T-helper 17 cell (primary cell): ENCODE measurements around the gene TNK2. TPM values are rescaled to one million over a fixed set of nuclear protein-coding genes. Genes with fewer than 3 reads are reported as not detected.
"Not testable (repeated sequence)": the region's sequence is repeated elsewhere in the genome, so short reads cannot be mapped to it uniquely, and the experiment has no call there.

Experiments
- ATAC-seq: fragments of 150-1000 bp; cut with Tn5 transposase; 2 replicates; pipeline ENCODE4 v1.10.0; 2021; ENCODE audit warnings: mild to moderate bottlenecking, moderate library complexity
- DNase-seq, 3 donors: peaks; one replicate each; pipeline versions ENCODE4 v3.0.0 to v3.0.0-alpha.2; 2020 to 2021
- H3K9me3 ChIP-seq: one replicate; pipeline ENCODE4 v1.7.0; 2013; ENCODE audit warnings: low read length, mild to moderate bottlenecking; ENCODE audit not compliant: control insufficient read depth, poor library complexity, severe bottlenecking
- H3K27ac Mint-ChIP-seq: one replicate; pipeline ENCODE4 v1.8.0; 2022; ENCODE audit warnings: mild to moderate bottlenecking, moderate library complexity, mixed read lengths
- H3K27me3 Mint-ChIP-seq: one replicate; pipeline ENCODE4 v1.8.0; 2022; ENCODE audit warnings: mixed read lengths
- H3K36me3 Mint-ChIP-seq: one replicate; pipeline ENCODE4 v1.8.0; 2022; ENCODE audit warnings: low read depth, mixed read lengths
- H3K4me1 Mint-ChIP-seq: one replicate; pipeline ENCODE4 v1.8.0; 2022; ENCODE audit warnings: mild to moderate bottlenecking, mixed read lengths
- H3K4me3 Mint-ChIP-seq: one replicate; pipeline ENCODE4 v1.8.0; 2022; ENCODE audit warnings: mild to moderate bottlenecking, moderate library complexity, mixed read lengths
- total RNA-seq, 4 donors: library from RNA in 2 of 4; stranded (reverse) in 2 of 4; gene quantifications; one replicate each; pipeline ENCODE4 v1.2.3 and lab custom pipeline; 2022 to 2026

Gene TNK2
- total RNA-seq, 2 donors from 2014 or later = 123 to 125 TPM

- ATAC-seq, H3K36me3 Mint-ChIP-seq, H3K27ac Mint-ChIP-seq, DNase-seq, H3K4me3 Mint-ChIP-seq, H3K9me3 ChIP-seq, H3K27me3 Mint-ChIP-seq: not testable (repeated sequence)
- H3K4me1 Mint-ChIP-seq = peaks cover 12% of the 10 kb centered on the region
Measured at GRCh38 chr3:195939526-195940470, 31.4 kb upstream of the TNK2 start.

GRCh38 chr3:195933044-195933430 lies 24.7 kb upstream of the TNK2 start:
- H3K36me3 Mint-ChIP-seq, ATAC-seq, H3K27ac Mint-ChIP-seq, H3K4me3 Mint-ChIP-seq, DNase-seq, H3K4me1 Mint-ChIP-seq, H3K9me3 ChIP-seq, H3K27me3 Mint-ChIP-seq: not testable (repeated sequence)

GRCh38 chr3:195932418-195933043 lies 24.2 kb upstream of the TNK2 start:
- Mint-ChIP-seq H3K36me3 (no peaks in the 10 kb centered on the region), H3K27ac (no peak overlapping the region), H3K4me3 (no peak overlapping the region), H3K4me1 (peaks cover 2% of the 10 kb centered on the region), H3K27me3 (no peaks in the 10 kb centered on the region)
- ATAC-seq (no peak), DNase-seq (no peak)
- H3K9me3 ChIP-seq = no peaks in the 10 kb centered on the region

GRCh38 chr3:195931582-195932273 lies 23.4 kb upstream of the TNK2 start:
- DNase-seq (no peak), ATAC-seq (no peak)
- Mint-ChIP-seq H3K4me3 (no peak overlapping the region), H3K36me3 (no peaks in the 10 kb centered on the region), H3K27me3 (no peaks in the 10 kb centered on the region), H3K27ac (no peak overlapping the region), H3K4me1 (peaks cover 2% of the 10 kb centered on the region)
- H3K9me3 ChIP-seq = no peaks in the 10 kb centered on the region

GRCh38 chr3:195929452-195929851 lies 21.1 kb upstream of the TNK2 start:
- H3K4me1 Mint-ChIP-seq = peaks cover 2% of the 10 kb centered on the region
- H3K36me3 Mint-ChIP-seq = no peaks in the 10 kb centered on the region
- DNase-seq (no peak), ATAC-seq (no peak)
- no peaks in the 10 kb centered on the region for H3K9me3 ChIP-seq
- H3K27ac Mint-ChIP-seq = no peak overlapping the region
- no peak overlapping the region for H3K4me3 Mint-ChIP-seq
- H3K27me3 Mint-ChIP-seq = no peaks in the 10 kb centered on the region

GRCh38 chr3:195921334-195921791 lies 13.0 kb upstream of the TNK2 start:
- Mint-ChIP-seq H3K36me3 (peaks cover 2% of the 10 kb centered on the region), H3K27me3 (peaks cover 9% of the 10 kb centered on the region), H3K4me3 (no peak overlapping the region), H3K27ac (no peak overlapping the region), H3K4me1 (peaks cover 9% of the 10 kb centered on the region)
- no peaks in the 10 kb centered on the region for H3K9me3 ChIP-seq
- DNase-seq (no peak), ATAC-seq (no peak)

GRCh38 chr3:195918176-195918575 lies 9.8 kb upstream of the TNK2 start:
- Mint-ChIP-seq H3K27ac (no peak overlapping the region), H3K36me3 (peaks cover 2% of the 10 kb centered on the region), H3K4me1 (peaks cover 16% of the 10 kb centered on the region), H3K27me3 (peaks cover 10% of the 10 kb centered on the region), H3K4me3 (no peak overlapping the region)
- ATAC-seq (no peak), DNase-seq (no peak)
- H3K9me3 ChIP-seq = no peaks in the 10 kb centered on the region

- peaks cover 10% of the 10 kb centered on the region for H3K27me3 Mint-ChIP-seq
- H3K27ac Mint-ChIP-seq = no peak overlapping the region
- DNase-seq = no peak
- ATAC-seq = no peak
- no peak overlapping the region for H3K4me3 Mint-ChIP-seq
- no peaks in the 10 kb centered on the region for H3K9me3 ChIP-seq
- H3K36me3 Mint-ChIP-seq = peaks cover 2% of the 10 kb centered on the region
- peaks cover 16% of the 10 kb centered on the region for H3K4me1 Mint-ChIP-seq
Measured at GRCh38 chr3:195916991-195917390, 8.6 kb upstream of the TNK2 start.

- H3K9me3 ChIP-seq = no peaks in the 10 kb centered on the region
- DNase-seq = no peak
- Mint-ChIP-seq H3K4me1 (peaks cover 16% of the 10 kb centered on the region), H3K27me3 (peaks cover 10% of the 10 kb centered on the region), H3K36me3 (peaks cover 2% of the 10 kb centered on the region), H3K27ac (no peak overlapping the region), H3K4me3 (no peak overlapping the region)
- ATAC-seq = no peak
Measured at GRCh38 chr3:195916291-195916690, 7.9 kb upstream of the TNK2 start.

GRCh38 chr3:195914648-195915473 lies 6.5 kb upstream of the TNK2 start:
- peaks cover 10% of the 10 kb centered on the region for H3K27me3 Mint-ChIP-seq
- no peak overlapping the region for H3K4me3 Mint-ChIP-seq
- peaks cover 16% of the 10 kb centered on the region for H3K4me1 Mint-ChIP-seq
- ATAC-seq (peak; percentile 99), DNase-seq (peak; percentile 85 to 93 (median 87))
- peaks cover 2% of the 10 kb centered on the region for H3K36me3 Mint-ChIP-seq
- H3K27ac Mint-ChIP-seq = peak overlapping the region; percentile 78
- no peaks in the 10 kb centered on the region for H3K9me3 ChIP-seq

- peaks cover 13% of the 10 kb centered on the region for H3K4me1 Mint-ChIP-seq
- ATAC-seq, H3K4me3 Mint-ChIP-seq, DNase-seq, H3K36me3 Mint-ChIP-seq, H3K9me3 ChIP-seq: not testable (repeated sequence)
- peak overlapping the region; percentile 78 for H3K27ac Mint-ChIP-seq
- peaks cover 10% of the 10 kb centered on the region for H3K27me3 Mint-ChIP-seq
Measured at GRCh38 chr3:195914146-195914545, 5.8 kb upstream of the TNK2 start.

GRCh38 chr3:195913382-195913781 lies 5.0 kb upstream of the TNK2 start:
- no peak overlapping the region for H3K4me3 Mint-ChIP-seq
- no peaks in the 10 kb centered on the region for H3K9me3 ChIP-seq
- H3K36me3 Mint-ChIP-seq = peaks cover 2% of the 10 kb centered on the region
- no peak for DNase-seq
- peaks cover 10% of the 10 kb centered on the region for H3K27me3 Mint-ChIP-seq
- H3K27ac Mint-ChIP-seq = no peak overlapping the region
- no peak for ATAC-seq
- peaks cover 14% of the 10 kb centered on the region for H3K4me1 Mint-ChIP-seq
